ENCODE results near the gene LGALS8. TPM values are rescaled to one million over a fixed set of nuclear protein-coding genes. Genes with fewer than 3 reads are reported as not detected.

The LGALS8 gene
- total RNA-seq, 4 donors from 2014 or later, result 32.8 to 83.3 (median 51.9) TPM

- TF ChIP-seq POLR2AphosphoS5 (IDR thresholded peaks at IDR 0.05) (peak in 1 of 2 donors; percentile 28), POLR2A (IDR thresholded peaks at IDR 0.05; ENCODE audit: low read depth) (no peak), CTCF (IDR thresholded peaks at IDR 0.05) (no peak)
- Histone ChIP-seq H3K36me3 (no peaks in the 10 kb centered on the region), H3K4me3 (no peak overlapping the region), H3K4me1 (peaks cover 8 to 12% (median 11%) of the 10 kb centered on the region in 4 donors), H3K27ac (replicated peaks in 1 of 4) (peak overlapping the region in 1 of 4 donors; percentile 55), H3K27me3 (no peaks in the 10 kb centered on the region), H3K9me3 (no peaks in the 10 kb centered on the region)
- WGBS, result 76% methylated on average over 5 of the region's 5 CpGs
- intact Hi-C loops (cut with DNase I), result no loop called here
- no peak for DNase-seq (ENCODE audit: extremely low spot score)
Observed at GRCh38 chr1:236507022-236507700, 16.6 kb upstream of the LGALS8 start.

- no peak overlapping the region for H3K27ac ChIP-seq (replicated peaks in 1 of 4)
- H3K27me3 ChIP-seq, result no peaks in the 10 kb centered on the region
- peaks cover 0 to under 1% (median 0%) of the 10 kb centered on the region in 4 donors for H3K4me1 ChIP-seq
- no peaks in the 10 kb centered on the region for H3K9me3 ChIP-seq
- no peak for DNase-seq (ENCODE audit: extremely low spot score)
- TF ChIP-seq CTCF (IDR thresholded peaks at IDR 0.05) (no peak), POLR2AphosphoS5 (IDR thresholded peaks at IDR 0.05) (no peak), POLR2A (IDR thresholded peaks at IDR 0.05; ENCODE audit: low read depth) (no peak), EP300 (IDR thresholded peaks at IDR 0.05) (no peak)
- 92% methylated on average over 6 of the region's 6 CpGs for WGBS
- H3K4me3 ChIP-seq, result no peak overlapping the region
- intact Hi-C loops (cut with DNase I), result no loop called here
- no peaks in the 10 kb centered on the region for H3K36me3 ChIP-seq
Observed at GRCh38 chr1:236508593-236509027, 15.2 kb upstream of the LGALS8 start.

GRCh38 chr1:236509203-236509602 is 14.6 kb upstream of the LGALS8 start:
- Histone ChIP-seq H3K9me3 (no peaks in the 10 kb centered on the region), H3K36me3 (no peaks in the 10 kb centered on the region), H3K4me3 (no peak overlapping the region), H3K27ac (replicated peaks in 1 of 4) (no peak overlapping the region), H3K27me3 (no peaks in the 10 kb centered on the region), H3K4me1 (no peaks in the 10 kb centered on the region)
- intact Hi-C loops (cut with DNase I), result no loop called here
- no peak for TF ChIP-seq CTCF (IDR thresholded peaks at IDR 0.05)
- TF ChIP-seq EP300 (IDR thresholded peaks at IDR 0.05), result no peak
- TF ChIP-seq POLR2AphosphoS5 (IDR thresholded peaks at IDR 0.05), result no peak
- no peak for TF ChIP-seq POLR2A (IDR thresholded peaks at IDR 0.05; ENCODE audit: low read depth)
- 84% methylated on average over 1 of the region's 1 CpG for WGBS
- DNase-seq (ENCODE audit: extremely low spot score), result no peak

GRCh38 chr1:236509647-236510401 is 14.0 kb upstream of the LGALS8 start:
- H3K4me3 ChIP-seq, result no peak overlapping the region
- no peaks in the 10 kb centered on the region for H3K4me1 ChIP-seq
- no peaks in the 10 kb centered on the region for H3K27me3 ChIP-seq
- DNase-seq (ENCODE audit: extremely low spot score), result no peak
- intact Hi-C loops (cut with DNase I), result no loop called here
- no peak overlapping the region for H3K27ac ChIP-seq (replicated peaks in 1 of 4)
- no peaks in the 10 kb centered on the region for H3K36me3 ChIP-seq
- WGBS, result 98% methylated on average over 8 of the region's 8 CpGs
- TF ChIP-seq POLR2A (IDR thresholded peaks at IDR 0.05; ENCODE audit: low read depth), result no peak
- TF ChIP-seq POLR2AphosphoS5 (IDR thresholded peaks at IDR 0.05), result no peak
- no peak for TF ChIP-seq EP300 (IDR thresholded peaks at IDR 0.05)
- no peak for TF ChIP-seq CTCF (IDR thresholded peaks at IDR 0.05)
- H3K9me3 ChIP-seq, result no peaks in the 10 kb centered on the region

Measured in esophagus muscularis mucosa (tissue), 4 donors.